Esophagus squamous epithelium (tissue), 4 donors: Measurements from ENCODE around the gene NMRAL1.

Experiments
- CTCF ChIP-seq, 6 experiments: fragments of 450-650 bp in 4 of 6; fragments of 200-600 bp in 2 of 6; sonication (generic) in 2 of 6; IDR thresholded peaks; one replicate each; pipeline ENCODE4 v1.5.1; 2016 to 2019; ENCODE audit warnings: antibody characterized with exemption in 6 of 6, mild to moderate bottlenecking in 4 of 6, moderate library complexity in 4 of 6
- POLR2A ChIP-seq, 4 donors: fragments of 450-650 bp; IDR thresholded peaks; one replicate each; pipeline ENCODE4 v1.6.1; 2017; ENCODE audit warnings: antibody characterized with exemption in 4 of 4, mild to moderate bottlenecking in 4 of 4, moderate library complexity in 3 of 4

GRCh38 chr16:4515611-4516233 is 41.3 kb upstream of the NMRAL1 start:
- TF ChIP-seq CTCF (IDR thresholded peaks at IDR 0.05) (no peak), POLR2A (IDR thresholded peaks at IDR 0.05) (no peak)
